IMR-90 (cell line): ENCODE measurements around the gene NLGN4X.

Source experiments
- BHLHE40 ChIP-seq: fragments of 150-350 bp; IDR thresholded peaks from 2 replicates; pipeline ENCODE4 v1.6.1; 2016; ENCODE audit warnings: mild to moderate bottlenecking, low read depth, low read length
- CEBPB ChIP-seq: IDR thresholded peaks from 2 replicates; pipeline ENCODE4 v1.6.1; 2012; ENCODE audit warnings: low read depth, low read length, improper control_type of control experiment
- CTCF ChIP-seq: conservative IDR thresholded peaks from 2 replicates; pipeline ENCODE4 v1.5.1; 2012; ENCODE audit warnings: mild to moderate bottlenecking, low read depth, low read length, improper control_type of control experiment
- ELK1 ChIP-seq: fragments of 150-350 bp; IDR thresholded peaks from 2 replicates; pipeline ENCODE4 v1.6.1; 2016; ENCODE audit warnings: low read depth, mild to moderate bottlenecking, low read length, moderate library complexity, borderline replicate concordance
- NFE2L2 ChIP-seq: fragments of 150-350 bp; IDR thresholded peaks from 2 replicates; pipeline ENCODE4 v1.6.1; 2016; ENCODE audit warnings: low read depth, mild to moderate bottlenecking, low read length
- POLR2A ChIP-seq: IDR thresholded peaks from 2 replicates; pipeline ENCODE4 v1.6.1; 2012; ENCODE audit warnings: mild to moderate bottlenecking, low read depth, low read length
- RAD21 ChIP-seq: IDR thresholded peaks from 2 replicates; pipeline ENCODE4 v1.6.1; 2012; ENCODE audit warnings: low read length, improper control_type of control experiment
- RCOR1 ChIP-seq: IDR thresholded peaks from 2 replicates; pipeline ENCODE4 v1.6.1; 2012; ENCODE audit warnings: mild to moderate bottlenecking, low read length, improper control_type of control experiment; ENCODE audit not compliant: insufficient replicate concordance
- RFX5 ChIP-seq: IDR thresholded peaks from 2 replicates; pipeline ENCODE4 v1.8.0; 2012; ENCODE audit warnings: low read depth, mild to moderate bottlenecking, low read length, moderate library complexity
- SMC3 ChIP-seq: fragments of 150-350 bp; IDR thresholded peaks from 2 replicates; pipeline ENCODE4 v1.6.1; 2016; ENCODE audit warnings: low read depth, mild to moderate bottlenecking, antibody characterized with exemption, low read length, moderate library complexity
- USF2 ChIP-seq: fragments of 150-350 bp; IDR thresholded peaks from 2 replicates; pipeline ENCODE4 v1.6.1; 2017; ENCODE audit warnings: mild to moderate bottlenecking, antibody characterized with exemption, low read length, low read depth

GRCh38 chrX:6226596-6227452 lies 1.8 kb downstream of the NLGN4X start:
- TF ChIP-seq CTCF (no peak), USF2 (no peak), POLR2A (no peak), SMC3 (no peak), RFX5 (no peak), ELK1 (no peak), RCOR1 (no peak), RAD21 (no peak), BHLHE40 (no peak), CEBPB (no peak), NFE2L2 (no peak)
